ENCODE measurements around the gene PFN2.
A peak's percentile ranks its signal among the peaks of the same experiment; 100 is the strongest.
"Not testable (repeated sequence)": the region's sequence is repeated elsewhere in the genome, so short reads cannot be mapped to it uniquely, and the experiment has no call there.

Gene PFN2

GRCh38 chr3:149968216-149968615 is 2.5 kb downstream of the PFN2 start:
- DNase-seq (ENCODE audit: low spot score), result no peak

- DNase-seq (ENCODE audit: low spot score), result peak; percentile 53
Measured at GRCh38 chr3:149967086-149967685, 3.5 kb downstream of the PFN2 start.

- DNase-seq (ENCODE audit: low spot score), result no peak
Measured at GRCh38 chr3:149965278-149965677, 5.4 kb downstream of the PFN2 start.

- DNase-seq (ENCODE audit: low spot score), result no peak
Measured at GRCh38 chr3:149964291-149964690, 6.4 kb downstream of the PFN2 start.

GRCh38 chr3:149963485-149963884 is 7.2 kb downstream of the PFN2 start:
- DNase-seq (ENCODE audit: low spot score), result no peak

- DNase-seq (ENCODE audit: low spot score), result no peak
Measured at GRCh38 chr3:149959443-149959842, 11.3 kb downstream of the PFN2 start.

- no peak for DNase-seq (ENCODE audit: low spot score)
Measured at GRCh38 chr3:149958171-149958796, 12.4 kb downstream of the PFN2 start.

GRCh38 chr3:149957361-149958125 is 13.2 kb downstream of the PFN2 start:
- no peak for DNase-seq (ENCODE audit: low spot score)

GRCh38 chr3:149955449-149955848 is 15.2 kb downstream of the PFN2 start:
- no peak for DNase-seq (ENCODE audit: low spot score)

GRCh38 chr3:149954812-149955211 is 15.9 kb downstream of the PFN2 start:
- no peak for DNase-seq (ENCODE audit: low spot score)

- DNase-seq (ENCODE audit: low spot score), result no peak
Measured at GRCh38 chr3:149949181-149949580, 21.5 kb downstream of the PFN2 start.

GRCh38 chr3:149947231-149947630 is 23.5 kb downstream of the PFN2 start:
- no peak for DNase-seq (ENCODE audit: low spot score)

GRCh38 chr3:149943966-149944365 is 26.7 kb downstream of the PFN2 start:
- not testable (repeated sequence) for DNase-seq (ENCODE audit: low spot score)

- DNase-seq (ENCODE audit: low spot score), result no peak
Measured at GRCh38 chr3:149942409-149942808, 28.3 kb downstream of the PFN2 start.

GRCh38 chr3:149941946-149942345 is 28.7 kb downstream of the PFN2 start:
- no peak for DNase-seq (ENCODE audit: low spot score)

- DNase-seq (ENCODE audit: low spot score), result no peak
Measured at GRCh38 chr3:149941186-149941585, 29.5 kb downstream of the PFN2 start.

GRCh38 chr3:149938392-149939055 is 32.2 kb downstream of the PFN2 start:
- DNase-seq (ENCODE audit: low spot score), result not testable (repeated sequence)

- DNase-seq (ENCODE audit: low spot score), result peak; percentile 52
Measured at GRCh38 chr3:149936812-149937230, 33.9 kb downstream of the PFN2 start.

GRCh38 chr3:149934524-149934923 is 36.2 kb downstream of the PFN2 start:
- no peak for DNase-seq (ENCODE audit: low spot score)

- DNase-seq (ENCODE audit: low spot score), result no peak
Measured at GRCh38 chr3:149933858-149934257, 36.8 kb downstream of the PFN2 start.

GRCh38 chr3:149933008-149933407 is 37.7 kb downstream of the PFN2 start:
- DNase-seq (ENCODE audit: low spot score), result no peak

- DNase-seq (ENCODE audit: low spot score), result no peak
Measured at GRCh38 chr3:149920119-149920518, 50.6 kb downstream of the PFN2 start.

GRCh38 chr3:149919509-149919908 is 51.2 kb downstream of the PFN2 start:
- DNase-seq (ENCODE audit: low spot score), result no peak
